NT2/D1 (cell line): ENCODE data around the gene SLC25A1.

Experiments used
- DNase-seq: peaks from one replicate; pipeline ENCODE4 v3.0.0-alpha.2; 2011; ENCODE audit warnings: low read depth, low spot score
- H3K27me3 ChIP-seq: 2 replicates; pipeline ENCODE4 v1.6.0; 2011; ENCODE audit warnings: mild to moderate bottlenecking; ENCODE audit not compliant: insufficient read length, insufficient read depth
- H3K36me3 ChIP-seq: 2 replicates; pipeline ENCODE4 v1.6.1; 2011; ENCODE audit warnings: mild to moderate bottlenecking, low read length, mixed read lengths; ENCODE audit not compliant: insufficient read depth, insufficient read length
- H3K4me1 ChIP-seq: 2 replicates; pipeline ENCODE4 v1.5.1; 2011; ENCODE audit not compliant: insufficient read depth, insufficient read length
- H3K4me3 ChIP-seq: 2 replicates; pipeline ENCODE4 v1.5.1; 2011; ENCODE audit warnings: low read depth; ENCODE audit not compliant: insufficient read length
- H3K9ac ChIP-seq: 2 replicates; pipeline ENCODE4 v1.6.0; 2011; ENCODE audit warnings: low read depth; ENCODE audit not compliant: insufficient read length
- H3K9me3 ChIP-seq: 2 replicates; pipeline ENCODE4 v1.5.1; 2011; ENCODE audit warnings: mild to moderate bottlenecking, low read length; ENCODE audit not compliant: insufficient read depth
- SUZ12 ChIP-seq: IDR thresholded peaks from 2 replicates; pipeline ENCODE4 v1.6.1; 2011; ENCODE audit not compliant: insufficient read length, insufficient read depth; ENCODE audit errors: extremely low read depth
- YY1 ChIP-seq: IDR thresholded peaks from 2 replicates; pipeline ENCODE4 v1.6.1; 2011; ENCODE audit not compliant: insufficient read length, insufficient read depth
- ZNF274 ChIP-seq: IDR thresholded peaks from 2 replicates; pipeline ENCODE4 v1.6.1; 2011; ENCODE audit warnings: mild to moderate bottlenecking, low read depth, low read length

SLC25A1 gene

DNA sequence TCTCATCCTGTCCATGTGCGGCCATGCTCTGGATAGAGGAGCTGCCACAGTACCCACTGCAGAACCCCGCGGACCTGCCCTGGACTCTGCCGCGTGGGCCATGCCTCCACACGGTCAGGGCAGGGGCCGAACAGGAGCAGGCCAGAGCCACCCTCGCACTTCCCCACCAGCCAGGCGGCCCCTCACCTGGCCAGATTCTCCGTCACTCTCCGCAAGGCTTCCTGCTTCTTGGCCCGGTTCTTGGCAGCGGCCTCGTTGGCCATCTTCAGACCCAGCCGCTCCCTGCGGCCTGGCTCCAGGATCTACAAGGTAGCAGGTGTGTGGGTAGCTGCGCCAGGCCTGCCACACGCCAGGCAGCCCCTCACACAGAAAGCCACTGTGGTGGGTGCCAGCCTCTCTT is 43.7 kb downstream of the SLC25A1 start:
- H3K36me3 ChIP-seq: peaks cover 86% of the 10 kb centered on the region
- H3K4me1 ChIP-seq: no peaks in the 10 kb centered on the region
- TF ChIP-seq ZNF274 (no peak), SUZ12 (no peak), YY1 (no peak)
- no peak overlapping the region for H3K4me3 ChIP-seq
- H3K9me3 ChIP-seq: no peaks in the 10 kb centered on the region
- no peaks in the 10 kb centered on the region for H3K27me3 ChIP-seq
- no peak for DNase-seq
- no peak overlapping the region for H3K9ac ChIP-seq

GRCh38 chr22:19134176-19134831 is 44.2 kb downstream of the SLC25A1 start:
- H3K4me1 ChIP-seq: no peaks in the 10 kb centered on the region
- H3K9ac ChIP-seq: no peak overlapping the region
- no peaks in the 10 kb centered on the region for H3K27me3 ChIP-seq
- no peaks in the 10 kb centered on the region for H3K9me3 ChIP-seq
- H3K36me3 ChIP-seq: peaks cover 80% of the 10 kb centered on the region
- TF ChIP-seq YY1 (no peak), SUZ12 (no peak), ZNF274 (no peak)
- H3K4me3 ChIP-seq: no peak overlapping the region
- DNase-seq: no peak

- H3K4me3 ChIP-seq: no peak overlapping the region
- peaks cover 73% of the 10 kb centered on the region for H3K36me3 ChIP-seq
- H3K9me3 ChIP-seq: no peaks in the 10 kb centered on the region
- H3K27me3 ChIP-seq: no peaks in the 10 kb centered on the region
- no peaks in the 10 kb centered on the region for H3K4me1 ChIP-seq
- DNase-seq: no peak
- TF ChIP-seq ZNF274: no peak
- no peak for TF ChIP-seq SUZ12
- no peak for TF ChIP-seq YY1
- H3K9ac ChIP-seq: no peak overlapping the region
Observed at GRCh38 chr22:19133561-19133960, 45.0 kb downstream of the SLC25A1 start.

DNA sequence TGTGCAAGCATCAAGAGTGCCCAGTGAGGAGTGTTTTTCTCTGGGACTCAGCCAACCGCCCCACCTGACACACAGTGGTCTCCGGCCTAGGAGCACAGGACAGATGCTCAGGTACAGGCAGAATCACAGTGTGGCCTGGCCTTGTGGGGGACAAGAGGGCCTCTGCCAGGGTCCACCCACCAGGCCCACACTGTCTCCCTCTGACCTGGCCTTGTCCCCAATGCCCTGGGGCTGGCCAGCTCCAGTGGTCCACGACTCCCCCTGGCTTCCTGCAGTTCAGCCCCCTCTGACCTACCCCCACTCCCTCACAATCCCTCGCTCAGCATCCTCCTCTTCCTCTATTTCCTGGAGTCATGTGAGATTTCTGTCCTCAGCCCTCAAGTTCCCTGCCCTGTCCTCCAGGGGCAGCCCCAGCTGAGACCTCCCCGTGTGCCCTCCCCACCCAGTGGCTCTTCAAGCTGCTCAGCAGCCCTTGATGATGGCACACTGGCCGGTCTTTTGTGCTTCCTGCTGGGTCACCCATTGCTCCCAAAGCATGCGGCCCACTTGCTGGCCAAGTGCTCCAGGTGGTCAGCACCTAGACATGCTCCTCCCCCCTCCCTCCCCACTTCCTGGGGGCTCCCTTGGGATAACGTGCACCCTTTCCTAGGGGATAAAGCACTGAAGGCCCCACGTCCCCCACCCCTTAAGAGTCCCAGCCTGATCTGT is 45.7 kb downstream of the SLC25A1 start:
- Histone ChIP-seq H3K9me3 (no peaks in the 10 kb centered on the region), H3K4me3 (no peak overlapping the region), H3K4me1 (no peaks in the 10 kb centered on the region), H3K9ac (no peak overlapping the region), H3K27me3 (no peaks in the 10 kb centered on the region), H3K36me3 (peaks cover 66% of the 10 kb centered on the region)
- TF ChIP-seq SUZ12: no peak
- no peak for TF ChIP-seq YY1
- no peak for TF ChIP-seq ZNF274
- DNase-seq: no peak

- H3K36me3 ChIP-seq: peaks cover 59% of the 10 kb centered on the region
Observed at GRCh38 chr22:19132153-19132552, 46.4 kb downstream of the SLC25A1 start.

GRCh38 chr22:19131685-19132015 is 46.9 kb downstream of the SLC25A1 start:
- H3K9me3 ChIP-seq: no peaks in the 10 kb centered on the region
- no peak for TF ChIP-seq ZNF274
- no peak for TF ChIP-seq YY1
- TF ChIP-seq SUZ12: no peak
- no peak overlapping the region for H3K9ac ChIP-seq
- H3K4me3 ChIP-seq: no peak overlapping the region
- H3K36me3 ChIP-seq: peaks cover 54% of the 10 kb centered on the region
- H3K4me1 ChIP-seq: no peaks in the 10 kb centered on the region
- no peak for DNase-seq
- H3K27me3 ChIP-seq: no peaks in the 10 kb centered on the region

More at GRCh38 chr22:19132153-19132552, 46.4 kb downstream of the SLC25A1 start:
- no peaks in the 10 kb centered on the region for H3K27me3 ChIP-seq
- no peaks in the 10 kb centered on the region for H3K9me3 ChIP-seq
- H3K9ac ChIP-seq: no peak overlapping the region
- no peak for DNase-seq
- no peak overlapping the region for H3K4me3 ChIP-seq
- H3K4me1 ChIP-seq: no peaks in the 10 kb centered on the region
- TF ChIP-seq SUZ12 (no peak), ZNF274 (no peak), YY1 (no peak)

DNA sequence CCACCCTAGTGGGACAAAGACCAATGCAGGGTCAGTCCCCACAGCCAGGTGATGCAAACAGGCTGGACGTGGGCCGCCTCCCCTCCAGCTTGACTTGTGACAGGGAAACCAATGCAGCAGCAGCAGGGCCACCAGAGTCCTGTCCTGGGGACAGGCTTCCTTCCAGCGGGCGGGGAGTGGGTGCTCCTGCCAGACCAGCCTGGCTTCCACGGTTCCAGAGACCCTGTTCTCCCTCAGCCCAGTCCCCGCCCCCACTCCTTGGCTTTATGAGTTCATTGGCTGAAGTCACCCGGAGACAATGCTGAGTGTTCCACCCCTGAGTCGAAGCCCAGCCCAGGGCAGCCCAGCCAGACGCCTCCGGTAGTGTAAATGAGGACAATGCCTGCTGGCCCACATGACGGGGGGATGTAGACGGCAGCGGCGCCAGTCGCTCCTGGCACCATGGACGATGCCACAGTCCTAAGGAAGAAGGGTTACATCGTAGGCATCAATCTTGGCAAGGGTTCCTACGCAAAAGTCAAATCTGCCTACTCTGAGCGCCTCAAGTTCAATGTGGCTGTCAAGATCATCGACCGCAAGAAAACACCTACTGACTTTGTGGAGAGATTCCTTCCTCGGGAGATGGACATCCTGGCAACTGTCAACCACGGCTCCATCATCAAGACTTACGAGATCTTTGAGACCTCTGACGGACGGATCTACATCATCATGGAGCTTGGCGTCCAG is 47.4 kb downstream of the SLC25A1 start, which contains the start of gene TSSK2:
TSSK2 (plus strand) TSS at position 350 of the 726 bp plus-strand sequence; CDS start at position 442, 92 bp downstream.
- peaks cover 50% of the 10 kb centered on the region for H3K36me3 ChIP-seq
- H3K27me3 ChIP-seq: no peaks in the 10 kb centered on the region
- TF ChIP-seq ZNF274: no peak
- TF ChIP-seq YY1: no peak
- no peak for TF ChIP-seq SUZ12
- H3K9ac ChIP-seq: no peak within 1 kb of the TSS
- no peak for DNase-seq
- H3K4me3 ChIP-seq: no peak within 1 kb of the TSS
- no peaks in the 10 kb centered on the region for H3K9me3 ChIP-seq
- no peaks in the 10 kb centered on the region for H3K4me1 ChIP-seq
